GM18520 (cell line): ENCODE data around the gene LDLRAD1.
"Not testable (repeated sequence)": the region's sequence is repeated elsewhere in the genome, so short reads cannot be mapped to it uniquely, and the experiment has no call there.

Source experiments
- ATAC-seq: cut with Tn5 transposase; IDR thresholded peaks from one replicate; pipeline ENCODE4 v1.9.1; 2021; ENCODE audit not compliant: unreplicated experiment

The LDLRAD1 gene

GRCh38 chr1:54016343-54017282 is 1.4 kb downstream of the LDLRAD1 start:
- no peak for ATAC-seq

- ATAC-seq: no peak
Observed at GRCh38 chr1:54014009-54014629, 3.9 kb downstream of the LDLRAD1 start.

- no peak for ATAC-seq
Observed at GRCh38 chr1:54013393-54014008, 4.5 kb downstream of the LDLRAD1 start.

GRCh38 chr1:54012863-54013262 is 5.1 kb downstream of the LDLRAD1 start:
- no peak for ATAC-seq

- no peak for ATAC-seq
Observed at GRCh38 chr1:54012008-54012325, 6.0 kb downstream of the LDLRAD1 start.

- no peak for ATAC-seq
Observed at GRCh38 chr1:54011316-54012007, 6.5 kb downstream of the LDLRAD1 start.

- no peak for ATAC-seq
Observed at GRCh38 chr1:54010415-54011117, 7.4 kb downstream of the LDLRAD1 start.

GRCh38 chr1:54009406-54009805 is 8.6 kb downstream of the LDLRAD1 start:
- ATAC-seq: no peak

GRCh38 chr1:54008876-54009275 is 9.1 kb downstream of the LDLRAD1 start:
- ATAC-seq: no peak

GRCh38 chr1:54007613-54008012 is 10.4 kb downstream of the LDLRAD1 start:
- ATAC-seq: no peak

- ATAC-seq: no peak
Observed at GRCh38 chr1:54006508-54006907, 11.5 kb downstream of the LDLRAD1 start.

- no peak for ATAC-seq
Observed at GRCh38 chr1:54004481-54005049, 13.4 kb downstream of the LDLRAD1 start.

GRCh38 chr1:54003750-54004480 is 14.1 kb downstream of the LDLRAD1 start:
- not testable (repeated sequence) for ATAC-seq

GRCh38 chr1:54003249-54003646 is 14.7 kb downstream of the LDLRAD1 start:
- ATAC-seq: no peak

- no peak for ATAC-seq
Observed at GRCh38 chr1:54002544-54003248, 15.3 kb downstream of the LDLRAD1 start.

- ATAC-seq: no peak
Observed at GRCh38 chr1:54001591-54001990, 16.4 kb downstream of the LDLRAD1 start.

- ATAC-seq: no peak
Observed at GRCh38 chr1:53999920-54000319, 18.1 kb downstream of the LDLRAD1 start.

GRCh38 chr1:53998223-53998622 is 19.8 kb downstream of the LDLRAD1 start:
- ATAC-seq: no peak

- no peak for ATAC-seq
Observed at GRCh38 chr1:53995683-53996082, 22.3 kb downstream of the LDLRAD1 start.
